Transverse colon (tissue), 4 donors: ENCODE data around the gene NIPAL4. TPM values are rescaled to one million over a fixed set of nuclear protein-coding genes. Genes with fewer than 3 reads are reported as not detected.

Source experiments
- total RNA-seq, 4 donors: library from RNA; depleted of rRNA; stranded (reverse); fragments of >200 nt; gene quantifications; one replicate each; pipeline ENCODE4 v1.1.0, GENCODE V29; 2016

The NIPAL4 gene
- total RNA-seq, 4 donors from 2014 or later = 0.48 to 0.82 TPM; not detected in 2

Other genes with a start within 250 kb of the NIPAL4 start
- 100 to 1,000 TPM in 1 of 4 donors, 10 to 100 TPM in 3; 34.0 to 134 (median 41.6) TPM for gene CYFIP2, start 194.1 kb upstream of the NIPAL4 start, total RNA-seq
- gene ADAM19, start 115.6 kb downstream of the NIPAL4 start, total RNA-seq = 10 to 100 TPM in 3 of 4 donors, 1 to 10 TPM in 1; 4.0 to 28.1 (median 15.1) TPM
- gene SOX30, start 192.2 kb downstream of the NIPAL4 start, total RNA-seq = under 1 TPM in 2 of 4 donors, not detected in 2; 0.16 to 0.75 TPM
- not detected for gene C5orf52, start 211.3 kb downstream of the NIPAL4 start, total RNA-seq